ENCODE data around the gene RHPN2. TPM values are rescaled to one million over a fixed set of nuclear protein-coding genes. Genes with fewer than 3 reads are reported as not detected.
"Not testable (repeated sequence)": the region's sequence is repeated elsewhere in the genome, so short reads cannot be mapped to it uniquely, and the experiment has no call there.

RHPN2 gene
- total RNA-seq, 2 donors from 2014 or later = 40.0 to 78.3 TPM

GRCh38 chr19:33047422-33047821 is 17.3 kb downstream of the RHPN2 start:
- Histone ChIP-seq H3K9me3 (no peaks in the 10 kb centered on the region), H3K4me3 (no peak overlapping the region), H3K27me3 (no peaks in the 10 kb centered on the region), H3K36me3 (no peaks in the 10 kb centered on the region), H3K4me1 (peaks cover 17% of the 10 kb centered on the region), H3K27ac (peak overlapping the region; percentile 78), H3K9ac (ENCODE audit: low read depth in 2 of 2, low read length in 2 of 2) (peak overlapping the region in 1 of 2 donors; percentile 64)
- DNase-seq = peak; percentile 92
- intact Hi-C loops (cut with DNase I) = no loop called here
- TF ChIP-seq CTCF (IDR thresholded peaks at IDR 0.05) = no peak

DNA sequence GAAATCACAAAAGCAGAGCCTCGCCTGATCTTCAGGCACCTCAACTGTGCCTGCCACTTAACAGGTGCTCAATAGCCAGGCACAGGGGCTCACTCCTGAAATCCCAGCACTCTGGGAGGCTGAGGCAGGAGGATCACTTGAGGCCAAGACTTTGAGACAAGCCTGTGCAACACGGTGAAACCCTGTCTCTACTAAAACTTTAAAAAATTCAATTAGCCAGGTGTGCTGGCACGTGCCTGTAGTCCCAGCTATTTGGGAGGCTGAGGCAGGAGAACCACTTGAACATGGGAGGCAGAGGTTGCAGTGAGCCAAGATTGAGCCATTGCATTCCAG is 22.9 kb downstream of the RHPN2 start:
- intact Hi-C loops (cut with DNase I); H3K9me3 ChIP-seq; H3K4me3 ChIP-seq; H3K27me3 ChIP-seq; H3K36me3 ChIP-seq: not testable (repeated sequence)
- Histone ChIP-seq H3K4me1 (peaks cover 15% of the 10 kb centered on the region), H3K9ac (ENCODE audit: low read depth in 2 of 2, low read length in 2 of 2) (peak overlapping the region in 1 of 2 donors; percentile 66), H3K27ac (peak overlapping the region; percentile 79)
- DNase-seq = peak; percentile 49

DNA sequence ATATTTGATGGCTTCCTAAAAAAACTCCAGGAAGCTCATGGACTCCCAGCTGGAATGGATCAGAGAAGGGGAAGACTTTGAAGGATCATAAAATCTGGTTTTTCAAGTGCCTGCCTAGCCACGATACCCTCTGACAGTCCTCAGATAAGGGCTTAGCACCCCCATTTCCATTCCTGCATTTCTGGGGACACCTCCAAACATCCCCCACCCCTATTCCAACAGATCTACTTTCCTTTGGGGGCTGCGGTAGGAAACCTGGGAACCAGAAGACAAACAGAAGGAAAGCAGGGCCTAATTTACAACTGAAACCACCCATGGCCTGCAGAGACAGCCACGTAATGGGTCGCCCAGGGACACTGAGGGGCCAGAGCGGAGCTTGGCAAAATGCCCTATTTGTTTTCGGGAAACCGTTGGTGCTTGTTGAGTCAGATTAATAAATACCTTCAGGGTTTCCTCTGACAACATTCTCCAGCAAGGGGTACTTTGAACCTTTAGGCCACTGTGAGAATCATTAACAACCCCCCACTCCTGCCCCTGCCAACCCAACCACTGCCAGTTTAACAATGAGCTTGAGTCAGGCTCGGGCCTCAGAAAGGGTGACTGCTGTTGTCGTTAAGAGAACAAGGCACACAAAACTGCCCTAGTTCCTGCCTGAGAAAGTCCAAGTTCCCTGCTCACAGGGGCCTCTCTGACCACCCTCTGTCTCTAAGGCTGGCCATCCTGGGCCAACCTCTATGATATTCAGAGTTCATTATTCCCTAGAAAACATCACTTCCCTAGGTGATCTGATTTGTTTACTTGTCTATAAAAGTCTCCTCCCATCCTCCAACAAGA is 23.5 kb downstream of the RHPN2 start:
- DNase-seq = peak; percentile 83
- no peaks in the 10 kb centered on the region for H3K9me3 ChIP-seq
- no peaks in the 10 kb centered on the region for H3K36me3 ChIP-seq
- TF ChIP-seq CTCF (IDR thresholded peaks at IDR 0.05) = no peak
- peaks cover 13% of the 10 kb centered on the region for H3K4me1 ChIP-seq
- no peaks in the 10 kb centered on the region for H3K27me3 ChIP-seq
- intact Hi-C loops (cut with DNase I) = no loop called here
- H3K4me3 ChIP-seq = no peak overlapping the region
- peak overlapping the region; percentile 79 for H3K27ac ChIP-seq
- H3K9ac ChIP-seq (ENCODE audit: low read depth in 2 of 2, low read length in 2 of 2) = peak overlapping the region in 1 of 2 donors; percentile 66

DNA sequence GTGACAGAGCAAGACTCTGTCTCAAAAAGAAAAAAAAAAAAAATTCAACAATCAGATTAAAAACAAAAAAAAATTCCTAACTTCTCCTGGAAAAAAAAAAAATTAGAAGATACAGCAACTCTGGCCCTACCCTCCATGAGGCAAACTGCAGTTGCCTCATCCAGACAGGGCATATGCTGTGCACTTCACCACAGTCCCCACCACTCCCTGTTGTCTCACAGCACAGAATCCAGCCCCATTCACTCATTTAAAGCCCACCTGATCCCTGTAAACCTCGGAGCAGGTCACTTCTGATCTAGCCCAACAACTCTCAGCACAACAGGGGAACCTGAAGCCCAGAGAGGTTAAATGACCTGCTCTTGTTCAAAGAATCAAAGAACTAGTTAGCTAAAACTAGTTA is 24.9 kb downstream of the RHPN2 start:
- Histone ChIP-seq H3K4me1 (peaks cover 13% of the 10 kb centered on the region), H3K36me3 (no peaks in the 10 kb centered on the region), H3K9ac (ENCODE audit: low read depth in 2 of 2, low read length in 2 of 2) (no peak overlapping the region), H3K27me3 (no peaks in the 10 kb centered on the region), H3K9me3 (no peaks in the 10 kb centered on the region), H3K27ac (no peak overlapping the region), H3K4me3 (no peak overlapping the region)
- no peak for DNase-seq
- intact Hi-C loops (cut with DNase I) = no loop called here
- TF ChIP-seq CTCF (IDR thresholded peaks at IDR 0.05) = no peak

DNA sequence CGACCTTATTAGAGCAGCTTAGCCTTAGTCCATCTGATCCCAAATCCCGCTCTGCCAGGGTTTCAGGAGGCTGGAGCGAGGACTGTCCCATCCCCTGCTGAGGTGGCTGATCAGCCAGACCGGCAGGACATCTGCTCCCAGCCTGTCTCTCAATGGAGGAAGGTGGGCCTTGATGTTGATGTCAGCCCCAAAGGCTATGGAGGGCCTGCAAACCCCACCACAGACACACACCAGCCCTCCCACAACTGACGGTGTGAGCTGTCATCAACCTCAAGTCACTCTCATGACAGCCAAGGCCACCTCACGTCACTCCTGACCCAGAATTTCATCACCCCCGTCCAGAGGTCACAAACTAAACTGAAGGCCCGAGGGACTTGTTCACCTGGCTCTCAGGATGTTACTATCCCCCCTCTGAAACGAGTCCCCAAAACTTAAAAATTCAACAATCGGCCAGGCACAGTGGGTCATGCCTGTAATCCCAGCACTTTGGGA is 25.5 kb downstream of the RHPN2 start:
- TF ChIP-seq CTCF (IDR thresholded peaks at IDR 0.05) = no peak
- Histone ChIP-seq H3K9ac (ENCODE audit: low read depth in 2 of 2, low read length in 2 of 2) (peak overlapping the region in 1 of 2 donors; percentile 13), H3K27ac (no peak overlapping the region), H3K27me3 (no peaks in the 10 kb centered on the region), H3K4me1 (peaks cover 13% of the 10 kb centered on the region), H3K4me3 (no peak overlapping the region), H3K9me3 (no peaks in the 10 kb centered on the region), H3K36me3 (no peaks in the 10 kb centered on the region)
- DNase-seq = no peak
- intact Hi-C loops (cut with DNase I) = no loop called here

DNA sequence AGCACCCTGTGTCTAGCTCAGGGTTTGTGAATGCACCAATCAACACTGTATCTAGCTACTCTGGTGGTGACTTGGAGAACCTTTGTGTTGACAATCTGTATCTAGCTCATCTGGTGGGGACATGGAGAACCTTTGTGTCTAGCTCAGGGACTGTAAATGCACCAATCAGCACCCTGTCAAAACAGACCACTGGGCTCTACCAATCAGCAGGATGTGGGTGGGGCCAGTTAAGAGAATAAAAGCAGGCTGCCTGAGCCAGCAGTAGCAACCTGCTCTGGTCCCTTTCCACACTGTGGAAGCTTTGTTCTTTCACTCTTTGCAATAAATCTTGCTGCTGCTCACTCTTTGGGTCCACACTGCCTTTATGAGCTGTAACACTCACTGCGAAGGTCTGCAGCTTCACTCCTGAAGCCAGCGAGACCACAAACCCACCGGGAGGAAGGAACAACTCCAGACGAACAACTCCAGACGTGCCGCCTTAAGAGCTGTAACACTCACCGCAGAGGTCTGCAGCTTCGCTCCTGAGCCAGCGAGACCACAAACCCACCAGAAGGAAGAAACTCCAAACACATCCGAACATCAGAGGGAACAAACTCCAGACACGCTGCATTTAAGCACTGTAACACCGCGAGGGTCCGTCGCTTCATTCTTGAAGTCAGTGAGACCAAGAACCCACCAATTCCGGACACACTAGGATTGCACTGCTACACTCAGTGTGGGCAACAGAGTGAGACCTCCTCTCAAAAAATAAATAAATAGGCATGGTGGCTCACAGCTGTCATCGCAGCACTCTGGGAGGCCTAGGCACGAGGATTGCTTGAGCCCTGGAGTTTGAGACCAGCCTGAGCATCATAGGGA is 27.3 kb downstream of the RHPN2 start:
- peak overlapping the region in 1 of 2 donors; percentile 12 for H3K9ac ChIP-seq (ENCODE audit: low read depth in 2 of 2, low read length in 2 of 2)
- H3K27me3 ChIP-seq; intact Hi-C loops (cut with DNase I); H3K36me3 ChIP-seq; H3K4me3 ChIP-seq; H3K27ac ChIP-seq; DNase-seq; H3K4me1 ChIP-seq; H3K9me3 ChIP-seq: not testable (repeated sequence)

DNA sequence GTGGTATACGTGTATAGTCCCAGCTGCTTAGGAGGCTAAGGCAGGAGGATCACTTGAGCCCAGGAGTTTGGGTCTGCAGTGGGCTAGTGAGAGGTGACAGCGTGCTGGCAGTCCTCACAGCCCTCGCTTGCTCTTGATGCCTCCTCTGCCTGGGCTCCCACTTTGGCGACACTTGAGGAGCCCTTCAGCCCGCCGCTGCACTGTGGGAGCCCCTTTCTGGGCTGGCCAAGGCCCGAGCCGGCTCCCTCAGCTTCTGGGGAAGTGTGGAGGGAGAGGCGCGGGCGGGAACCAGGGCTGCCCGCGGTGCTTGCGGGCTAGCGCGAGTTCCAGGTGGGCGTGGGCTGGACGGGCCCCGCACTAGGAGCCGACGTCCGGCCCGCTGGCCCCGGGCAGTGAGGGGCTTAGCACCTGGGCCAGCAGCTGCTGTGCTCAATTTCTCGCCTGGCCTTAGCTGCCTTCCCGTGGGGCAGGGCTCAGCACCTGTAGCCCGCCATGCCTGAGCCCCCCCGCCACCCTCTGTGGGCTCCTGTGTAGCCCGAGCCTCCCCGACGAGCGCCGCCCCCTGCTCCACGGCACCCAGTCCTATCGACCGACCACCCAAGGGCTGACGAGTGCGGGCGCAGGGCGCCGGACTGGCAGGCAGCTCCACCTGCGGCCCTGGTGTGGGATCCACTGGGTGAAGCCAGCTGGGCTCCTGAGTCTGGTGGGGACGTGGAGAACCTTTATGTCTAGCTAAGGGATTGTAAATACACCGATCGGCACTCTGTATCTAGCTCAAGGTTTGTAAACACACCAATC is 28.1 kb downstream of the RHPN2 start:
- H3K9me3 ChIP-seq; H3K36me3 ChIP-seq; H3K4me3 ChIP-seq; H3K27ac ChIP-seq; H3K9ac ChIP-seq (ENCODE audit: low read depth in 2 of 2, low read length in 2 of 2); DNase-seq; H3K27me3 ChIP-seq; H3K4me1 ChIP-seq; intact Hi-C loops (cut with DNase I): not testable (repeated sequence)
